GM12878 (cell line): ENCODE data around the gene OSBPL2.

Source experiments
- EED ChIP-seq: sonication (generic); IDR thresholded peaks from 2 replicates; pipeline ENCODE4 v1.6.1; 2016; ENCODE audit warnings: antibody characterized with exemption, low read depth
- HCFC1 ChIP-seq: fragments of 150-350 bp; IDR thresholded peaks from 2 replicates; pipeline ENCODE4 v1.6.1; 2014; ENCODE audit warnings: low read length
- MXI1 ChIP-seq: fragments of 150-350 bp; IDR thresholded peaks from 2 replicates; pipeline ENCODE4 v1.6.1; 2011; ENCODE audit warnings: low read depth, mild to moderate bottlenecking, inconsistent platforms, low read length, improper control_type of control experiment
- NBN ChIP-seq: fragments of 450-650 bp; IDR thresholded peaks from 2 replicates; pipeline ENCODE4 v1.6.1; 2016
- POLR2A ChIP-seq: IDR thresholded peaks from 2 replicates; pipeline ENCODE4 v1.6.1; 2011; ENCODE audit warnings: low read depth, mild to moderate bottlenecking, low read length
- SP1 ChIP-seq: IDR thresholded peaks from one replicate; pipeline ENCODE4 v1.6.1; 2011; ENCODE audit warnings: low read depth, low read length
- SPI1 ChIP-seq: IDR thresholded peaks from 2 replicates; pipeline ENCODE4 v1.6.1; 2011; ENCODE audit warnings: low read depth, mild to moderate bottlenecking, low read length, moderate library complexity, borderline replicate concordance; ENCODE audit not compliant: insufficient read depth
- STAT3 ChIP-seq: IDR thresholded peaks from 2 replicates; pipeline ENCODE4 v1.6.1; 2011; ENCODE audit warnings: low read depth, low read length, improper control_type of control experiment
- TCF12 ChIP-seq: IDR thresholded peaks from 2 replicates; pipeline ENCODE4 v1.6.1; 2011; ENCODE audit warnings: low read depth, mild to moderate bottlenecking, low read length
- TF ChIP-seq, protein P1 (sequence below): IDR thresholded peaks from 2 replicates; pipeline ENCODE4 v1.6.1; 2012; ENCODE audit warnings: mild to moderate bottlenecking, low read depth, low read length
- TF ChIP-seq, protein P2 (sequence below), 3 experiments: IDR thresholded peaks in 2 of 3; conservative IDR thresholded peaks in 1 of 3; 2 replicates each; pipeline ENCODE4 v1.5.1; 2011; ENCODE audit warnings: low read depth in 3 of 3, low read length in 3 of 3, mild to moderate bottlenecking in 3 of 3, control low read depth in 2 of 3, moderate library complexity in 2 of 3, inconsistent platforms in 1 of 3, mixed read lengths in 1 of 3; ENCODE audit not compliant: control insufficient read depth in 2 of 3, insufficient read depth in 1 of 3; ENCODE audit errors: extremely low read depth in 1 of 3
- TF ChIP-seq, protein P3 (sequence below): fragments of 450-650 bp; IDR thresholded peaks from 2 replicates; pipeline ENCODE4 v1.6.1; 2017; ENCODE audit warnings: low read depth, mild to moderate bottlenecking, moderate library complexity

DNA sequence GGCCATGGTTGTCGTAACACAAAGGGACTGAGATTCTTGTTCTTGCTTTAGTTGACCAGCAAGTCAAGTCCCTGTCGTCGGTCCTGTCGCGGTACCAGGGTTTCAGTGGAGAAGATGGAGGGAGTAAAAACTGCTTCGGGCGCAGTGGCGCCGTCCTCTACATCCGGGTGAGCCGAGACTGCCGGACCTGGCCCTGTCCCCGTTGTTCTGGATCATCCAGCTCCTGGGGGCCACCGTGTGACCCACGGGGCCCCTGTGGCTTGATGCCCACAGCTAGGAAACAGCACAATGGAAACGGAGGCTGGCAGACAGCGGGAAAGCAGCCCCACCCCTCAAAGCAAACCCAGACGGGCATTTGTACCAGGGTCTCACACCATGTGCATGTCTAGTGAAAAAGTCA is 40.5 kb upstream of the OSBPL2 start:
- TF ChIP-seq SPI1 = no peak
- no peak for TF ChIP-seq HCFC1
- TF ChIP-seq, protein P1, sequence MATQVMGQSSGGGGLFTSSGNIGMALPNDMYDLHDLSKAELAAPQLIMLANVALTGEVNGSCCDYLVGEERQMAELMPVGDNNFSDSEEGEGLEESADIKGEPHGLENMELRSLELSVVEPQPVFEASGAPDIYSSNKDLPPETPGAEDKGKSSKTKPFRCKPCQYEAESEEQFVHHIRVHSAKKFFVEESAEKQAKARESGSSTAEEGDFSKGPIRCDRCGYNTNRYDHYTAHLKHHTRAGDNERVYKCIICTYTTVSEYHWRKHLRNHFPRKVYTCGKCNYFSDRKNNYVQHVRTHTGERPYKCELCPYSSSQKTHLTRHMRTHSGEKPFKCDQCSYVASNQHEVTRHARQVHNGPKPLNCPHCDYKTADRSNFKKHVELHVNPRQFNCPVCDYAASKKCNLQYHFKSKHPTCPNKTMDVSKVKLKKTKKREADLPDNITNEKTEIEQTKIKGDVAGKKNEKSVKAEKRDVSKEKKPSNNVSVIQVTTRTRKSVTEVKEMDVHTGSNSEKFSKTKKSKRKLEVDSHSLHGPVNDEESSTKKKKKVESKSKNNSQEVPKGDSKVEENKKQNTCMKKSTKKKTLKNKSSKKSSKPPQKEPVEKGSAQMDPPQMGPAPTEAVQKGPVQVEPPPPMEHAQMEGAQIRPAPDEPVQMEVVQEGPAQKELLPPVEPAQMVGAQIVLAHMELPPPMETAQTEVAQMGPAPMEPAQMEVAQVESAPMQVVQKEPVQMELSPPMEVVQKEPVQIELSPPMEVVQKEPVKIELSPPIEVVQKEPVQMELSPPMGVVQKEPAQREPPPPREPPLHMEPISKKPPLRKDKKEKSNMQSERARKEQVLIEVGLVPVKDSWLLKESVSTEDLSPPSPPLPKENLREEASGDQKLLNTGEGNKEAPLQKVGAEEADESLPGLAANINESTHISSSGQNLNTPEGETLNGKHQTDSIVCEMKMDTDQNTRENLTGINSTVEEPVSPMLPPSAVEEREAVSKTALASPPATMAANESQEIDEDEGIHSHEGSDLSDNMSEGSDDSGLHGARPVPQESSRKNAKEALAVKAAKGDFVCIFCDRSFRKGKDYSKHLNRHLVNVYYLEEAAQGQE = no peak
- no peak for TF ChIP-seq SP1
- TF ChIP-seq POLR2A = no peak
- TF ChIP-seq NBN = no peak
- TF ChIP-seq, protein P2, sequence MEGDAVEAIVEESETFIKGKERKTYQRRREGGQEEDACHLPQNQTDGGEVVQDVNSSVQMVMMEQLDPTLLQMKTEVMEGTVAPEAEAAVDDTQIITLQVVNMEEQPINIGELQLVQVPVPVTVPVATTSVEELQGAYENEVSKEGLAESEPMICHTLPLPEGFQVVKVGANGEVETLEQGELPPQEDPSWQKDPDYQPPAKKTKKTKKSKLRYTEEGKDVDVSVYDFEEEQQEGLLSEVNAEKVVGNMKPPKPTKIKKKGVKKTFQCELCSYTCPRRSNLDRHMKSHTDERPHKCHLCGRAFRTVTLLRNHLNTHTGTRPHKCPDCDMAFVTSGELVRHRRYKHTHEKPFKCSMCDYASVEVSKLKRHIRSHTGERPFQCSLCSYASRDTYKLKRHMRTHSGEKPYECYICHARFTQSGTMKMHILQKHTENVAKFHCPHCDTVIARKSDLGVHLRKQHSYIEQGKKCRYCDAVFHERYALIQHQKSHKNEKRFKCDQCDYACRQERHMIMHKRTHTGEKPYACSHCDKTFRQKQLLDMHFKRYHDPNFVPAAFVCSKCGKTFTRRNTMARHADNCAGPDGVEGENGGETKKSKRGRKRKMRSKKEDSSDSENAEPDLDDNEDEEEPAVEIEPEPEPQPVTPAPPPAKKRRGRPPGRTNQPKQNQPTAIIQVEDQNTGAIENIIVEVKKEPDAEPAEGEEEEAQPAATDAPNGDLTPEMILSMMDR (IDR thresholded peaks at IDR 0.05 in 2 of 3, conservative IDR thresholded peaks at IDR 0.05 in 1 of 3; ENCODE audit: control insufficient read depth in 2 of 3, extremely low read depth in 1 of 3, insufficient read depth in 1 of 3, low read depth in 3 of 3, low read length in 3 of 3) = no peak
- TF ChIP-seq EED = no peak
- no peak for TF ChIP-seq TCF12
- TF ChIP-seq, protein P3, sequence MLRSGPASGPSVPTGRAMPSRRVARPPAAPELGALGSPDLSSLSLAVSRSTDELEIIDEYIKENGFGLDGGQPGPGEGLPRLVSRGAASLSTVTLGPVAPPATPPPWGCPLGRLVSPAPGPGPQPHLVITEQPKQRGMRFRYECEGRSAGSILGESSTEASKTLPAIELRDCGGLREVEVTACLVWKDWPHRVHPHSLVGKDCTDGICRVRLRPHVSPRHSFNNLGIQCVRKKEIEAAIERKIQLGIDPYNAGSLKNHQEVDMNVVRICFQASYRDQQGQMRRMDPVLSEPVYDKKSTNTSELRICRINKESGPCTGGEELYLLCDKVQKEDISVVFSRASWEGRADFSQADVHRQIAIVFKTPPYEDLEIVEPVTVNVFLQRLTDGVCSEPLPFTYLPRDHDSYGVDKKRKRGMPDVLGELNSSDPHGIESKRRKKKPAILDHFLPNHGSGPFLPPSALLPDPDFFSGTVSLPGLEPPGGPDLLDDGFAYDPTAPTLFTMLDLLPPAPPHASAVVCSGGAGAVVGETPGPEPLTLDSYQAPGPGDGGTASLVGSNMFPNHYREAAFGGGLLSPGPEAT = no peak
- TF ChIP-seq MXI1 = no peak
- TF ChIP-seq STAT3 = no peak
